Iris pigment epithelial cell (primary cell): ENCODE results near the gene UST.
"Not testable (repeated sequence)": the region's sequence is repeated elsewhere in the genome, so short reads cannot be mapped to it uniquely, and the experiment has no call there.

Source experiments
- DNase-seq: peaks from one replicate; pipeline ENCODE4 v3.0.0-alpha.2; 2011; ENCODE audit warnings: low read depth

The UST gene

GRCh38 chr6:148904896-148905870 is 158.4 kb downstream of the UST start:
- DNase-seq = no peak

GRCh38 chr6:148905901-148906300 is 159.1 kb downstream of the UST start:
- no peak for DNase-seq

- no peak for DNase-seq
Measured at GRCh38 chr6:148906386-148906785, 159.6 kb downstream of the UST start.

GRCh38 chr6:148907573-148907972 is 160.7 kb downstream of the UST start:
- DNase-seq = no peak

GRCh38 chr6:148912252-148912651 is 165.4 kb downstream of the UST start:
- DNase-seq = no peak

GRCh38 chr6:148915810-148916209 is 169.0 kb downstream of the UST start:
- no peak for DNase-seq

- not testable (repeated sequence) for DNase-seq
Measured at GRCh38 chr6:148916485-148916884, 169.7 kb downstream of the UST start.

GRCh38 chr6:148924226-148925012 is 177.6 kb downstream of the UST start:
- no peak for DNase-seq

GRCh38 chr6:148925701-148926100 is 178.9 kb downstream of the UST start:
- peak; percentile 22 for DNase-seq

GRCh38 chr6:148926478-148926877 is 179.6 kb downstream of the UST start:
- DNase-seq = no peak

GRCh38 chr6:148927586-148927985 is 180.8 kb downstream of the UST start:
- DNase-seq = no peak

GRCh38 chr6:148928811-148929210 is 182.0 kb downstream of the UST start:
- DNase-seq = no peak

- DNase-seq = no peak
Measured at GRCh38 chr6:148932208-148932607, 185.4 kb downstream of the UST start.

GRCh38 chr6:148932731-148933130 is 185.9 kb downstream of the UST start:
- DNase-seq = peak; percentile 77

- DNase-seq = peak; percentile 28
Measured at GRCh38 chr6:148934539-148934938, 187.7 kb downstream of the UST start.

- DNase-seq = no peak
Measured at GRCh38 chr6:148934961-148935360, 188.1 kb downstream of the UST start.

- DNase-seq = peak; percentile 55
Measured at GRCh38 chr6:148935705-148936435, 189.0 kb downstream of the UST start.

- DNase-seq = peak; percentile 69
Measured at GRCh38 chr6:148943451-148943850, 196.6 kb downstream of the UST start.

- no peak for DNase-seq
Measured at GRCh38 chr6:148944608-148945007, 197.8 kb downstream of the UST start.

- peak; percentile 10 for DNase-seq
Measured at GRCh38 chr6:148945301-148946021, 198.6 kb downstream of the UST start.

GRCh38 chr6:148947621-148948444 is 201.0 kb downstream of the UST start:
- DNase-seq = peak; percentile 76
